ENCODE data around the gene GJD3.
"Not testable (repeated sequence)": the region's sequence is repeated elsewhere in the genome, so short reads cannot be mapped to it uniquely, and the experiment has no call there.

GJD3 gene

GRCh38 chr17:40364121-40364861 is at the start of gene GJD3:
Gene GJD3, minus strand, starts transcription at chr17:40364737. Its CDS starts 922 bp downstream, at chr17:40363815.
- no peak for DNase-seq

GRCh38 chr17:40414312-40414711 is 49.8 kb upstream of the GJD3 start:
- DNase-seq = not testable (repeated sequence)

GRCh38 chr17:40412880-40413279 is 48.3 kb upstream of the GJD3 start:
- DNase-seq = no peak

- no peak for DNase-seq
These were observed 47.3 kb upstream of the GJD3 start for GRCh38 chr17:40411821-40412220.

- no peak for DNase-seq
These were observed 45.5 kb upstream of the GJD3 start for GRCh38 chr17:40410082-40410481.

- DNase-seq = not testable (repeated sequence)
These were observed 45.0 kb upstream of the GJD3 start for GRCh38 chr17:40409540-40409939.

- DNase-seq = no peak
These were observed 42.9 kb upstream of the GJD3 start for GRCh38 chr17:40407460-40407859.

- DNase-seq = no peak
These were observed 39.5 kb upstream of the GJD3 start for GRCh38 chr17:40404003-40404402.

GRCh38 chr17:40402668-40403067 is 38.1 kb upstream of the GJD3 start:
- no peak for DNase-seq

- peak; percentile 40 to 52 for DNase-seq
These were observed 34.6 kb upstream of the GJD3 start for GRCh38 chr17:40399185-40399584.

- DNase-seq = not testable (repeated sequence)
These were observed 22.0 kb upstream of the GJD3 start for GRCh38 chr17:40386555-40386954.

GRCh38 chr17:40382251-40382650 is 17.7 kb upstream of the GJD3 start:
- DNase-seq = no peak

- DNase-seq = peak in 1 of 2 experiments; percentile 15
These were observed 14.4 kb upstream of the GJD3 start for GRCh38 chr17:40378966-40379365.

- DNase-seq = no peak
These were observed 13.3 kb upstream of the GJD3 start for GRCh38 chr17:40377832-40378231.

- DNase-seq = not testable (repeated sequence)
These were observed 12.0 kb upstream of the GJD3 start for GRCh38 chr17:40376541-40376940.

GRCh38 chr17:40375786-40376185 is 11.2 kb upstream of the GJD3 start:
- DNase-seq = not testable (repeated sequence)

- no peak for DNase-seq
These were observed 10.4 kb upstream of the GJD3 start for GRCh38 chr17:40374821-40375498.

- DNase-seq = no peak
These were observed 9.5 kb upstream of the GJD3 start for GRCh38 chr17:40373999-40374398.

GRCh38 chr17:40373324-40373723 is 8.8 kb upstream of the GJD3 start:
- DNase-seq = no peak

- not testable (repeated sequence) for DNase-seq
These were observed 8.1 kb upstream of the GJD3 start for GRCh38 chr17:40372644-40373043.

- no peak for DNase-seq
These were observed 7.5 kb upstream of the GJD3 start for GRCh38 chr17:40372031-40372430.

- DNase-seq = peak in 1 of 2 experiments; percentile 25
These were observed 6.9 kb upstream of the GJD3 start for GRCh38 chr17:40371261-40371929.

GRCh38 chr17:40369923-40370322 is 5.4 kb upstream of the GJD3 start:
- no peak for DNase-seq

- not testable (repeated sequence) for DNase-seq
These were observed 3.2 kb upstream of the GJD3 start for GRCh38 chr17:40367728-40368127.

Measured in NCI-H2081 (cell line).